IMR-90 (cell line): ENCODE measurements around the gene CEP97. TPM values are rescaled to one million over a fixed set of nuclear protein-coding genes. Genes with fewer than 3 reads are reported as not detected.

Experiments
- ATAC-seq: fragments of 200-7000 bp; cut with Tn5 transposase; 2 replicates; pipeline ENCODE4 v1.9.1; 2020; ENCODE audit warnings: low read depth, mild to moderate bottlenecking, moderate library complexity
- BruUV-seq: library from RNA; stranded (reverse); fragments of 400-500 nt; replicated peaks from 2 replicates; lab custom pipeline; 2021; lab: Mats Ljungman, UMichigan
- CTCF ChIA-PET: fragments of 300-600 bp; formaldehyde crosslinking; extraction: SDS; loops from one replicate; lab custom pipeline; 2021; ENCODE audit warnings: antibody characterized with exemption; lab: Yijun Ruan, JAX
- POLR2A ChIA-PET: fragments of 300-600 bp; sonication (Branson Sonifier 250); formaldehyde crosslinking; loops from one replicate; lab custom pipeline; 2022; ENCODE audit warnings: antibody characterized with exemption; ENCODE audit not compliant: unreplicated experiment; lab: Charles Lee
- DNase-seq: peaks from one replicate; pipeline ENCODE4 v3.0.0; 2013
- H2AFZ ChIP-seq: replicated peaks from 2 replicates; pipeline ENCODE3; 2013; ENCODE audit warnings: low read length, mild to moderate bottlenecking; ENCODE audit not compliant: poor library complexity
- H2AK5ac ChIP-seq: 2 replicates; pipeline ENCODE4 v1.6.1; 2013; ENCODE audit warnings: low read depth, low read length, inconsistent platforms
- H2AK9ac ChIP-seq: replicated peaks from 2 replicates; pipeline ENCODE3; 2013; ENCODE audit warnings: mild to moderate bottlenecking, low read depth, low read length, moderate library complexity; ENCODE audit not compliant: poor library complexity
- H2BK120ac ChIP-seq: 2 replicates; pipeline ENCODE4 v1.6.1; 2013; ENCODE audit warnings: low read depth, low read length, inconsistent platforms
- H2BK15ac ChIP-seq: 3 replicates; pipeline ENCODE4 v1.6.1; 2013; ENCODE audit warnings: low read depth, low read length, inconsistent platforms
- H2BK20ac ChIP-seq: 2 replicates; pipeline ENCODE4 v1.6.1; 2013; ENCODE audit warnings: low read depth, mild to moderate bottlenecking, inconsistent platforms, low read length, moderate library complexity
- H2BK5ac ChIP-seq: 2 replicates; pipeline ENCODE4 v1.6.1; 2013; ENCODE audit warnings: mild to moderate bottlenecking, low read depth, low read length, inconsistent platforms; ENCODE audit not compliant: poor library complexity, severe bottlenecking
- H3K14ac ChIP-seq: replicated peaks from 2 replicates; pipeline ENCODE4 v1.6.1; 2013; ENCODE audit warnings: low read depth, low read length, inconsistent platforms
- H3K18ac ChIP-seq: 2 replicates; pipeline ENCODE4 v1.6.1; 2013; ENCODE audit warnings: low read depth, low read length, control low read depth
- H3K23ac ChIP-seq: 2 replicates; pipeline ENCODE4 v1.6.1; 2013; ENCODE audit warnings: low read depth, low read length, inconsistent platforms
- H3K27ac ChIP-seq: 2 replicates; pipeline ENCODE4 v1.5.1; 2013; ENCODE audit warnings: mild to moderate bottlenecking, control low read depth, low read length; ENCODE audit not compliant: insufficient read depth
- H3K27me3 ChIP-seq: 2 replicates; pipeline ENCODE4 v1.6.1; 2013; ENCODE audit warnings: low read length; ENCODE audit not compliant: control insufficient read depth, insufficient read depth
- H3K36me3 ChIP-seq: 2 replicates; pipeline ENCODE4 v1.6.1; 2013; ENCODE audit warnings: low read length, mixed read lengths; ENCODE audit not compliant: control insufficient read depth, insufficient read depth
- H3K4ac ChIP-seq: 2 replicates; pipeline ENCODE4 v1.6.1; 2013; ENCODE audit warnings: low read depth, low read length, inconsistent platforms
- H3K4me1 ChIP-seq: 2 replicates; pipeline ENCODE4 v1.6.1; 2013; ENCODE audit warnings: low read length, mixed read lengths; ENCODE audit not compliant: control insufficient read depth, insufficient read depth
- H3K4me2 ChIP-seq: 2 replicates; pipeline ENCODE4 v1.6.1; 2013; ENCODE audit warnings: low read depth, mild to moderate bottlenecking, control low read depth, low read length, moderate library complexity
- H3K4me3 ChIP-seq: 2 replicates; pipeline ENCODE4 v1.5.1; 2013; ENCODE audit warnings: low read depth, mild to moderate bottlenecking, control low read depth, low read length, moderate library complexity; ENCODE audit not compliant: insufficient read depth
- H3K56ac ChIP-seq: 2 replicates; pipeline ENCODE4 v1.6.1; 2013; ENCODE audit warnings: low read length, inconsistent platforms; ENCODE audit not compliant: insufficient read depth; ENCODE audit errors: extremely low read depth
- H3K79me1 ChIP-seq, 2 experiments: 2 replicates each; pipeline ENCODE4 v1.6.1; 2013; ENCODE audit warnings: low read length in 2 of 2, inconsistent platforms in 1 of 2, low read depth in 1 of 2
- H3K9ac ChIP-seq: 2 replicates; pipeline ENCODE4 v1.6.1; 2013; ENCODE audit warnings: low read depth, low read length, control low read depth
- H3K9me1 ChIP-seq: 2 replicates; pipeline ENCODE4 v1.6.1; 2013; ENCODE audit warnings: low read length, inconsistent platforms; ENCODE audit not compliant: insufficient read depth
- H3K9me3 ChIP-seq: 2 replicates; pipeline ENCODE4 v1.6.1; 2013; ENCODE audit warnings: low read length; ENCODE audit not compliant: control insufficient read depth, insufficient read depth
- H4K20me1 ChIP-seq: 2 replicates; pipeline ENCODE4 v1.6.1; 2013; ENCODE audit warnings: low read length, inconsistent platforms; ENCODE audit not compliant: insufficient read depth
- H4K5ac ChIP-seq: 2 replicates; pipeline ENCODE4 v1.6.1; 2013; ENCODE audit warnings: mild to moderate bottlenecking, low read depth, low read length, control low read depth
- H4K8ac ChIP-seq, 2 experiments: 2 replicates each; pipeline ENCODE4 v1.6.1; 2013; ENCODE audit warnings: low read depth in 2 of 2, low read length in 2 of 2, control low read depth in 1 of 2, inconsistent platforms in 1 of 2
- H4K91ac ChIP-seq: 2 replicates; pipeline ENCODE4 v1.6.1; 2013; ENCODE audit warnings: low read depth, low read length, inconsistent platforms; ENCODE audit not compliant: insufficient read depth
- BHLHE40 ChIP-seq: fragments of 150-350 bp; IDR thresholded peaks from 2 replicates; pipeline ENCODE4 v1.6.1; 2016; ENCODE audit warnings: mild to moderate bottlenecking, low read depth, low read length
- CEBPB ChIP-seq: IDR thresholded peaks from 2 replicates; pipeline ENCODE4 v1.6.1; 2012; ENCODE audit warnings: low read depth, low read length, improper control_type of control experiment
- CTCF ChIP-seq: conservative IDR thresholded peaks from 2 replicates; pipeline ENCODE4 v1.5.1; 2012; ENCODE audit warnings: mild to moderate bottlenecking, low read depth, low read length, improper control_type of control experiment
- ELK1 ChIP-seq: fragments of 150-350 bp; IDR thresholded peaks from 2 replicates; pipeline ENCODE4 v1.6.1; 2016; ENCODE audit warnings: low read depth, mild to moderate bottlenecking, low read length, moderate library complexity, borderline replicate concordance
- FOS ChIP-seq: fragments of 150-350 bp; IDR thresholded peaks from 2 replicates; pipeline ENCODE4 v1.6.1; 2016; ENCODE audit warnings: low read depth, low read length
- MAFK ChIP-seq: IDR thresholded peaks from 2 replicates; pipeline ENCODE4 v1.6.1; 2012; ENCODE audit warnings: low read depth, low read length, improper control_type of control experiment
- MXI1 ChIP-seq: IDR thresholded peaks from 2 replicates; pipeline ENCODE4 v1.6.1; 2012; ENCODE audit warnings: low read depth, mild to moderate bottlenecking, low read length, moderate library complexity, borderline replicate concordance
- POLR2A ChIP-seq: IDR thresholded peaks from 2 replicates; pipeline ENCODE4 v1.6.1; 2012; ENCODE audit warnings: mild to moderate bottlenecking, low read depth, low read length
- RAD21 ChIP-seq: IDR thresholded peaks from 2 replicates; pipeline ENCODE4 v1.6.1; 2012; ENCODE audit warnings: low read length, improper control_type of control experiment
- RCOR1 ChIP-seq: IDR thresholded peaks from 2 replicates; pipeline ENCODE4 v1.6.1; 2012; ENCODE audit warnings: mild to moderate bottlenecking, low read length, improper control_type of control experiment; ENCODE audit not compliant: insufficient replicate concordance
- RFX5 ChIP-seq: IDR thresholded peaks from 2 replicates; pipeline ENCODE4 v1.8.0; 2012; ENCODE audit warnings: low read depth, mild to moderate bottlenecking, low read length, moderate library complexity
- SMC3 ChIP-seq: fragments of 150-350 bp; IDR thresholded peaks from 2 replicates; pipeline ENCODE4 v1.6.1; 2016; ENCODE audit warnings: low read depth, mild to moderate bottlenecking, antibody characterized with exemption, low read length, moderate library complexity
- USF2 ChIP-seq: fragments of 150-350 bp; IDR thresholded peaks from 2 replicates; pipeline ENCODE4 v1.6.1; 2017; ENCODE audit warnings: mild to moderate bottlenecking, antibody characterized with exemption, low read length, low read depth
- WGBS, 2 experiments: methylation state at CpG; one replicate each; pipeline versions ENCODE4 v1.1.5 to v1.1.7; 2013; ENCODE audit warnings: missing lambda C conversion rate in 2 of 2; ENCODE audit not compliant: insufficient read length in 1 of 2; ENCODE audit errors: extremely low coverage in 2 of 2; 5-methylcytosine and 5-hydroxymethylcytosine counted together
- dilution Hi-C: fragments of 300-500 bp; cut with HindIII; formaldehyde crosslinking; loops from one replicate; pipeline ENCODE4 v1.14.3; 2018; ENCODE audit warnings: low sequenced_read_pairs; ENCODE audit not compliant: unreplicated experiment
- in situ Hi-C: fragments of 300-500 bp; cut with MboI; formaldehyde crosslinking; loops from 3 replicates; pipeline ENCODE4 v1.14.3; 2019; ENCODE audit warnings: low sequenced_read_pairs, inconsistent platforms, mixed read lengths
- intact Hi-C: fragments of 100-400 bp; cut with micrococcal nuclease; formaldehyde crosslinking; loops from 2 replicates; pipeline ENCODE4 v1.10.0; 2022
- polyA plus RNA-seq, 3 experiments: library from polyadenylated mRNA; depleted of rRNA; stranded (reverse); fragments of >200 nt; gene quantifications; 2 replicates each; pipeline ENCODE4 v1.2.3, GENCODE V29; 2012; ENCODE audit warnings: low replicate concordance in 1 of 3
- total RNA-seq: library from RNA; depleted of rRNA; stranded (reverse); fragments of >200 nt; gene quantifications from 2 replicates; pipeline ENCODE4 v1.2.3, GENCODE V29; 2012

The CEP97 gene
- total and polyA plus RNA-seq, 2 of the 4 experiments (the other 2 are of a cell fraction): 2.0 to 21.9 TPM

- no peak overlapping the region for H2AK9ac ChIP-seq
- no peaks in the 10 kb centered on the region for H3K9me1 ChIP-seq
- no peaks in the 10 kb centered on the region for H4K20me1 ChIP-seq
- no peak overlapping the region for H3K56ac ChIP-seq
- no TSS peak for BruUV-seq
- no peak overlapping the region for H4K5ac ChIP-seq
- no peak overlapping the region for H3K9ac ChIP-seq
- H4K8ac ChIP-seq: no peak overlapping the region
- in situ Hi-C loops (no loop called here), dilution Hi-C loops (no loop called here), intact Hi-C loops (no loop called here)
- H3K27ac ChIP-seq: no peak overlapping the region
- DNase-seq (no peak), ATAC-seq (no peak)
- no peak overlapping the region for H3K4ac ChIP-seq
- peaks cover 0 to 3% of the 10 kb centered on the region in 2 experiments; a peak in 1 of 4 replicates for H3K79me1 ChIP-seq
- H3K23ac ChIP-seq: no peak overlapping the region
- H2BK15ac ChIP-seq: no peak overlapping the region
- ChIA-PET CTCF (no interaction called here), POLR2A (no interaction called here)
- H3K4me2 ChIP-seq: no peak overlapping the region
- WGBS, 2 experiments: 100% methylated on average over 2 of the region's 10 CpGs; no CpG with 5 or more reads in 1 of the 2 experiments
- H2BK120ac ChIP-seq: no peak overlapping the region
- H3K9me3 ChIP-seq: no peaks in the 10 kb centered on the region
- no peaks in the 10 kb centered on the region for H3K4me1 ChIP-seq
- TF ChIP-seq USF2: no peak
- TF ChIP-seq MAFK: no peak
- TF ChIP-seq SMC3: no peak
- TF ChIP-seq RAD21: no peak
- no peak for TF ChIP-seq MXI1
- TF ChIP-seq FOS: no peak
- no peak for TF ChIP-seq ELK1
- no peak for TF ChIP-seq CTCF
- TF ChIP-seq RCOR1: no peak
- TF ChIP-seq RFX5: no peak
- TF ChIP-seq BHLHE40: no peak
- TF ChIP-seq CEBPB: no peak
- no peak for TF ChIP-seq POLR2A
- H2AK5ac ChIP-seq: no peak overlapping the region
- H3K14ac ChIP-seq: no peak overlapping the region
- H3K18ac ChIP-seq: no peak overlapping the region
- H2AFZ ChIP-seq: no peak overlapping the region
- H3K4me3 ChIP-seq: no peak overlapping the region
- no peak overlapping the region for H2BK5ac ChIP-seq
- H2BK20ac ChIP-seq: no peak overlapping the region
- H4K91ac ChIP-seq: no peak overlapping the region
- H3K36me3 ChIP-seq: peaks cover 28% of the 10 kb centered on the region
- no peaks in the 10 kb centered on the region for H3K27me3 ChIP-seq
Observed at GRCh38 chr3:101735833-101736232, 11.4 kb downstream of the CEP97 start.
